Lower lobe of right lung (tissue), 2 donors: Measurements from ENCODE around the gene GSTT2. TPM values are rescaled to one million over a fixed set of nuclear protein-coding genes. Genes with fewer than 3 reads are reported as not detected.
"Not testable (repeated sequence)": the region's sequence is repeated elsewhere in the genome, so short reads cannot be mapped to it uniquely, and the experiment has no call there.

Experiments used
- ATAC-seq, 2 donors: fragments of 200-7000 bp; cut with Tn5 transposase; one replicate each; pipeline ENCODE4 v1.9.1; 2020 to 2022; ENCODE audit warnings: mild to moderate bottlenecking in 2 of 2, moderate library complexity in 2 of 2
- DNase-seq: peaks from one replicate; pipeline ENCODE4 v3.0.0-alpha.2; 2020
- H3K27ac ChIP-seq: fragments of 200-600 bp; one replicate; pipeline ENCODE4 v1.8.0; 2022
- H3K27me3 ChIP-seq: fragments of 200-600 bp; one replicate; pipeline ENCODE4 v1.8.0; 2022; ENCODE audit warnings: low read depth
- H3K36me3 ChIP-seq: fragments of 200-600 bp; one replicate; pipeline ENCODE4 v1.8.0; 2022; ENCODE audit warnings: mild to moderate bottlenecking
- H3K4me1 ChIP-seq: fragments of 200-600 bp; one replicate; pipeline ENCODE4 v1.8.0; 2022
- H3K4me3 ChIP-seq: fragments of 200-600 bp; one replicate; pipeline ENCODE4 v1.8.0; 2022; ENCODE audit warnings: mild to moderate bottlenecking
- H3K9me3 ChIP-seq: fragments of 200-600 bp; one replicate; pipeline ENCODE4 v1.8.0; 2022
- CTCF ChIP-seq: fragments of 200-600 bp; IDR thresholded peaks from one replicate; pipeline ENCODE4 v1.8.0; 2022; ENCODE audit warnings: antibody characterized with exemption, mild to moderate bottlenecking
- intact Hi-C: fragments of 100-400 bp; cut with DNase I; formaldehyde crosslinking; loops from one replicate; pipeline ENCODE4 v1.11.0; 2022
- total RNA-seq: library from RNA; stranded (reverse); fragmentation: NEBNext Ultra II Directional; extraction: Animal tissue kit (Norgen Biotek cat#: 25700); gene quantifications from one replicate; pipeline ENCODE4 v1.2.1, GENCODE V29; 2021
- donor health status: DM: no; HTN: yes; CAD: no; lungs with severe emphysema.

GSTT2 gene
- total RNA-seq, 1 donor from 2014 or later: 3.0 TPM

GRCh38 chr22:23955886-23956285 lies 24.0 kb upstream of the GSTT2 start:
- H3K4me3 ChIP-seq, H3K27me3 ChIP-seq, ATAC-seq, H3K4me1 ChIP-seq, H3K27ac ChIP-seq, DNase-seq, H3K9me3 ChIP-seq, intact Hi-C loops, H3K36me3 ChIP-seq: not testable (repeated sequence)

DNA sequence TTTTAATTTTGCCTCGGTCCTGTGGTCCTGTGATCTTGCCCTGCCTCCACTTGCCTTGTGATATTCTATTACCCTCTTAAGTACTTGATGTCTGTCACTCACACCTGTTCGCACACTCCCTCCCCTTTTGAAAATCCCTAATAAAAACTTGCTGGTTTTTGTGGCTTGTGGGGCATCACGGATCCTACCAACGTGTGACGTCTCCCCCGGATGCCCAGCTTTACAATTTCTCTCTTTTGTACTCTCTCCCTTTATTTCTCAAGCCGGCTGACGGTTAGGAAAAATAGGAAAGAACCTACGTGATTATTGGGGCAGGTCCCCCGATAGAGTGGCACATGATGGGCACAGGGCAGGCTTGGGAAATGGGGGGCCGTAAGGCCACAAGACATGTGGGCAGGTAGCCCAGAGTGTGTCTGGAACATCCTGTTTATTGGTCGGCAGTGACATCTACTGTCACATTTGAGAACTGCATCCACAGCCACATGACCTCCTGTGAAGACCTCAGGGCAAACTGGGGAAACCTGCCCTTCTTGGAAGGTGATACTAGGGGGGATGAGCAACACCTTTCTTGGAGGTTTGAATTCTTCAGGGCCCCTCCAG lies 23.5 kb upstream of the GSTT2 start:
- H3K27me3 ChIP-seq, intact Hi-C loops, H3K4me3 ChIP-seq, H3K36me3 ChIP-seq, H3K4me1 ChIP-seq, H3K27ac ChIP-seq, H3K9me3 ChIP-seq: not testable (repeated sequence)
- ATAC-seq (peak; percentile 70 to 83), DNase-seq (peak; percentile 56)
- peak; percentile 83 for TF ChIP-seq CTCF

DNA sequence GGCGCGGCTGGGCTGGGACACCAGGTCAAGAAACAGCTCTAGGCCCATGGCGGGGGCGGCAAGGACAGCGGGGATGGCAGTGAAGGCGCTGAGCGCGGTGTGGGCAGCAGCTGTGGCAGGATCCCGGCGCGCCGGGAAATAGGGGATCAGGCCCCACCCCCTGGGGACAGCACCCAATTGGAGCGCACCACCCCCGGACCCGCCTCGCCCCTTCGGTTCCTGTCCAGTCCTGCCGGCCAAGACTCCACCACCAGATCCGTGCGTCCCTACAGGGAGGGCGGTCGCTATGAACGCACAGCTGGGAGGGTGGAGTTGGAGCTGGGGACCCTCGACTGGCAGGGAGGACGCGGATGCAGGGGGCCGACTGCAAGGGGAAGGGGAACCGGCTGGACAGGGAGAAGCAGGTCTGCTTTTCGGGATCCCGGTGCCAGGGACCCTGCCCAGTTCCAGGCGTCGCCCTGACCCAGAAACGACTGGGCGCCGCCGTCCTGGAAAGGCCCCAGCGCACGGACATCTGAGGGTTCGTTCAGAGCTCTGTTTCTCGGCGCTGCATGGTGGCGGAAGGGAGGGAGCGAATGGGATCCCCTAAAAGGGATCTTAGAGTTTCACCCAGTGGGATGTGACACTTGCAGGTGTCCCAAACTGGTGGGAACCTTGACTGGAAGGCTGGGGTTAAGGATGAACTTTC lies 18.7 kb upstream of the GSTT2 start, which contains the start of gene GSTT2B:
Gene GSTT2B (minus strand): TSS at position 112 of the 688 bp plus-strand sequence. CDS start 64 bp downstream, at position 48.
- H3K4me3 ChIP-seq, H3K9me3 ChIP-seq, H3K36me3 ChIP-seq, H3K27me3 ChIP-seq, H3K4me1 ChIP-seq, intact Hi-C loops, DNase-seq, H3K27ac ChIP-seq: not testable (repeated sequence)
- ATAC-seq: peak; percentile 94 to 95

DNA sequence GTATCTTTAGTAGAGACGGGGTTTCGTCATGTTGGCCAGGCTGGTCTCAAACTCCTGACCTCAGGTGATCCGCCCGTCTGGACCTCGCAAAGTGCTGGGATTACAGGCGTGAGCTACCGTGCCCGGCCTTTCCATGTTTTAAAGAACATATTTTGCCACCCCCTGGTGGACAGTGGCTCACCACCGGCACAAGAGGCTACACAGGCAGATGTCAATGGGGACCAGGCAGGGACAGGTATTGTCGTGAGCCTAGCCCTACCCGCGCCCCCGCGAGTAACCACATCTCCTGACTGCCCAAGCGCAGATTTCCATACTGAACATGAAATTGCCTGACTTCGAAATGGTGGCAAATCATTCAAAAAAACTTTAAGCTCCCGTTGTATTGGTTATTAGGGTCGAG lies 13.8 kb upstream of the GSTT2 start:
- H3K4me1 ChIP-seq, H3K27ac ChIP-seq, DNase-seq, H3K9me3 ChIP-seq, H3K27me3 ChIP-seq, H3K4me3 ChIP-seq, intact Hi-C loops: not testable (repeated sequence)
- peak; percentile 59 to 61 for ATAC-seq
- H3K36me3 ChIP-seq: peaks cover 20% of the 10 kb centered on the region

DNA sequence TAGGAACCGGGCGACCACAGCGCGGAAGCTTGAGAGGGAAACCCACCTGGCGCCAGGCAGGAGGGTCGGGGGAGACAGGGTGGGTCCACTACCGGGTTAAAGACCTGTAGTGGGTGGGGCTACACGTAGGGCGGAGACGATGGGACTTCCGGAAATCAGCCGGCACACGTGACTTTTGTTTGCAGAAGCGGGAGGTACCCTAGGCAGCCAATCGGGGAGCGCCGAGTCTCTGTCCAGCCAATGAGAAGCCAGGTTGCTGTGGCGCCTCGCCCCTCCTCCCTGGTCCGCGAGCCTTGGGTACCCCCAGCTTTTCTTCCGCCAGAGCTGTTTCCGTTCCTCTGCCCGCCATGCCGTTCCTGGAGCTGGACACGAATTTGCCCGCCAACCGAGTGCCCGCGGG lies 13.4 kb upstream of the GSTT2 start, which contains the start of gene DDTL:
Gene DDTL (plus strand): TSS at position 321 of the 400 bp plus-strand sequence. CDS start 27 bp downstream, at position 348.
- peak; percentile 97 to 99 for ATAC-seq
- H3K4me3 ChIP-seq, intact Hi-C loops, H3K27ac ChIP-seq, H3K4me1 ChIP-seq, H3K9me3 ChIP-seq, DNase-seq, H3K27me3 ChIP-seq: not testable (repeated sequence)
- peaks cover 25% of the 10 kb centered on the region for H3K36me3 ChIP-seq

DNA sequence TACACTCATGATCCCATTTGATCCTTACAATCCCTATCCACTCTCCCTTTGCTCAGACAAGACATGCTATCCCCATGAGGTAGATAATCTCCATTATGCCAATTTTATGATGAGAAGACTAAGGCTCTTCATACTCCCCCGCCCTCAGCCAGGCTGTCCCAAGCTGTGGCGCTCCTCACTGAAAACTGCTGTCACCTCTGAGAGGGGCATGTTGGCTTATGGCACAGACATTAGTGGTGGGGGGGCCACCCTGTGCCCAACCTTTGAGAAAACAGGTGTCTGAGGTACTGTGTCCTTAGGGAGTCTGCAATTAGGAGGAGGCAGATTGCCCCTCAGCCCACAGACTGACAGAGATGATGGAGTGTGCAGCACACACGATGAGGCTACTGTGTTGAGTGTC lies 10.9 kb upstream of the GSTT2 start:
- ATAC-seq (no peak), DNase-seq (no peak)
- peaks cover 29% of the 10 kb centered on the region for H3K36me3 ChIP-seq
- H3K9me3 ChIP-seq: no peaks in the 10 kb centered on the region
- no peaks in the 10 kb centered on the region for H3K4me1 ChIP-seq
- H3K27me3 ChIP-seq: no peaks in the 10 kb centered on the region
- no peak overlapping the region for H3K4me3 ChIP-seq
- intact Hi-C loops: no loop called here
- TF ChIP-seq CTCF: no peak
- H3K27ac ChIP-seq: no peak overlapping the region

GRCh38 chr22:23970201-23970641 lies 9.7 kb upstream of the GSTT2 start:
- no peak for DNase-seq
- TF ChIP-seq CTCF: no peak
- Histone ChIP-seq H3K9me3 (no peaks in the 10 kb centered on the region), H3K27me3 (no peaks in the 10 kb centered on the region), H3K36me3 (peaks cover 29% of the 10 kb centered on the region), H3K4me3 (no peak overlapping the region), H3K27ac (no peak overlapping the region), H3K4me1 (no peaks in the 10 kb centered on the region)
- ATAC-seq: no peak
- intact Hi-C loops: loop anchor here (10.0 kb wide), 1 partner anchor 45 kb away; no protein-coding TSS in a partner anchor
